Transverse colon (tissue), 4 donors: Measurements from ENCODE around the gene PARVA.

ENCODE experiments used
- POLR2A ChIP-seq: fragments of 450-650 bp; IDR thresholded peaks from one replicate; pipeline ENCODE4 v1.6.1; 2016; ENCODE audit warnings: antibody characterized with exemption, mild to moderate bottlenecking, moderate library complexity
- POLR2AphosphoS5 ChIP-seq, 3 donors: sonication (generic); formaldehyde crosslinking; IDR thresholded peaks; one replicate each; pipeline ENCODE4 v1.6.1; 2016; ENCODE audit warnings: antibody characterized with exemption in 3 of 3
- TF ChIP-seq, protein P1 (sequence below), 5 experiments: fragments of 200-600 bp in 3 of 5; fragments of 450-650 bp in 2 of 5; sonication (generic) in 3 of 5; IDR thresholded peaks; 1 replicate in 2 of 5; 2 replicates in 3 of 5; pipeline ENCODE4 v1.5.1; 2016 to 2017; ENCODE audit warnings: antibody characterized with exemption in 5 of 5, inconsistent platforms in 3 of 5, mild to moderate bottlenecking in 2 of 5, moderate library complexity in 1 of 5

DNA sequence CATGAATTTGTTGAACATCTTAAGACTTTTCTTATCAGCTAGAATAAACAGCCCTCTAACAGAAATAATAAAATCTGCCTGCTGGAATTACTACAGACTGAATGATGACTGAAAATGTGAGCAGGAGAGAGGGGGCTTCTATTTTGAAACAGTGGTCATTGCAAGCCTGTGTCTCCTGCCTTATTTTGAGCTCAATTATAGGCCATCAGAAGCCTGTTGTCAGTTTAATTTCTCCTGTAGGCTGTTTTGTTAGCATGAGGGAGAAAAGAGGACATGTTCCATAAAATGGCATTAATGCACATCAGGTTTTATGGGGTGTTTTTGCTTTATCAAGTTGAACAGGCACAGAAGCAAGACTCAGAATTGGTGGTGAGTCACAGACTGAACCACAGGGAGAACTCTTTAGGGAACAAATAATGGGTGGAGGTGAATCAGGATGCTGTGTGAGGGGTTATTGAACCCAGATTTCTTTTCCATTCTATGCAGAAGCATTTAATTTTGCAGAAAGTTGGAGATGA is 129.1 kb downstream of the PARVA start:
- TF ChIP-seq, protein P1, sequence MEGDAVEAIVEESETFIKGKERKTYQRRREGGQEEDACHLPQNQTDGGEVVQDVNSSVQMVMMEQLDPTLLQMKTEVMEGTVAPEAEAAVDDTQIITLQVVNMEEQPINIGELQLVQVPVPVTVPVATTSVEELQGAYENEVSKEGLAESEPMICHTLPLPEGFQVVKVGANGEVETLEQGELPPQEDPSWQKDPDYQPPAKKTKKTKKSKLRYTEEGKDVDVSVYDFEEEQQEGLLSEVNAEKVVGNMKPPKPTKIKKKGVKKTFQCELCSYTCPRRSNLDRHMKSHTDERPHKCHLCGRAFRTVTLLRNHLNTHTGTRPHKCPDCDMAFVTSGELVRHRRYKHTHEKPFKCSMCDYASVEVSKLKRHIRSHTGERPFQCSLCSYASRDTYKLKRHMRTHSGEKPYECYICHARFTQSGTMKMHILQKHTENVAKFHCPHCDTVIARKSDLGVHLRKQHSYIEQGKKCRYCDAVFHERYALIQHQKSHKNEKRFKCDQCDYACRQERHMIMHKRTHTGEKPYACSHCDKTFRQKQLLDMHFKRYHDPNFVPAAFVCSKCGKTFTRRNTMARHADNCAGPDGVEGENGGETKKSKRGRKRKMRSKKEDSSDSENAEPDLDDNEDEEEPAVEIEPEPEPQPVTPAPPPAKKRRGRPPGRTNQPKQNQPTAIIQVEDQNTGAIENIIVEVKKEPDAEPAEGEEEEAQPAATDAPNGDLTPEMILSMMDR (IDR thresholded peaks at IDR 0.05): no peak
- no peak for TF ChIP-seq POLR2A
- TF ChIP-seq POLR2AphosphoS5 (IDR thresholded peaks at IDR 0.05): no peak
